ENCODE data around the gene GALNT9. TPM values are rescaled to one million over a fixed set of nuclear protein-coding genes. Genes with fewer than 3 reads are reported as not detected.
A peak's percentile ranks its signal among the peaks of the same experiment; 100 is the strongest.
"Not testable (repeated sequence)": the region's sequence is repeated elsewhere in the genome, so short reads cannot be mapped to it uniquely, and the experiment has no call there.

Gene GALNT9
- total and polyA plus RNA-seq, 2 donors (not counting 1 experiment from before 2014, with no cell fraction given): 0.71 to 2.4 TPM

- ChIA-PET CTCF (interaction anchor here (1.6 kb wide), 1 partner anchor 68 kb away, joined by 6 read pairs; no protein-coding TSS in a partner anchor), POLR2A (interaction anchor here (0.8 kb wide), 1 partner anchor 33 kb away, joined by 3 read pairs; no protein-coding TSS in a partner anchor)
- H3K27ac Mint-ChIP-seq: peak overlapping the region; percentile 67
- H3K27me3 Mint-ChIP-seq: peaks cover 12% of the 10 kb centered on the region
- peak; percentile 86 for ATAC-seq (ENCODE audit: low read depth)
- Histone ChIP-seq H3K4me2 (replicated peaks; ENCODE audit: low read depth, low read length, poor library complexity, severe bottlenecking) (peak overlapping the region; percentile 69), H3K4me3 (ENCODE audit: control extremely low read depth in 1 of 5, extremely low read depth in 1 of 5, insufficient read depth in 1 of 5, low read depth in 2 of 5, low read length in 4 of 5) (peak overlapping the region in 2 of 5 experiments; percentile 9 to 20), H3K27ac (ENCODE audit: low read length in 2 of 2) (peak overlapping the region; percentile 24 to 33), H3K4me1 (ENCODE audit: control insufficient read depth in 2 of 2, insufficient read depth in 2 of 2, low read length in 2 of 2) (peaks cover 13 to 29% of the 10 kb centered on the region in 2 donors), H2AFZ (ENCODE audit: insufficient read depth, low read depth, low read length, poor library complexity, severe bottlenecking) (peak overlapping the region; percentile 33), H3K9ac (ENCODE audit: low read length) (no peak overlapping the region), H4K20me1 (ENCODE audit: control insufficient read depth, insufficient read depth, low read length, poor library complexity, severe bottlenecking) (no peaks in the 10 kb centered on the region), H3K79me2 (ENCODE audit: control insufficient read depth, insufficient read depth, low read length) (no peaks in the 10 kb centered on the region), H3K36me3 (replicated peaks in 1 of 2; ENCODE audit: control extremely low read depth in 1 of 2, control insufficient read depth in 1 of 2, extremely low read depth in 1 of 2, insufficient read depth in 2 of 2, low read length in 1 of 2) (no peaks in the 10 kb centered on the region), H3K9me3 (ENCODE audit: control extremely low read depth in 1 of 3, control insufficient read depth in 2 of 3, insufficient read depth in 1 of 3, low read length in 2 of 3) (peaks cover 0 to 25% (median 1%) of the 10 kb centered on the region in 3 donors), H3K27me3 (replicated peaks in 1 of 4; ENCODE audit: control extremely low read depth in 1 of 4, control insufficient read depth in 3 of 4, insufficient read depth in 4 of 4, low read length in 3 of 4) (peaks cover 0 to 29% (median 2%) of the 10 kb centered on the region in 4 experiments)
- H3K4me3 Mint-ChIP-seq: peak overlapping the region; percentile 52
- H3K9me3 Mint-ChIP-seq (ENCODE audit: insufficient read depth): no peaks in the 10 kb centered on the region
- TF ChIP-seq, protein P1, sequence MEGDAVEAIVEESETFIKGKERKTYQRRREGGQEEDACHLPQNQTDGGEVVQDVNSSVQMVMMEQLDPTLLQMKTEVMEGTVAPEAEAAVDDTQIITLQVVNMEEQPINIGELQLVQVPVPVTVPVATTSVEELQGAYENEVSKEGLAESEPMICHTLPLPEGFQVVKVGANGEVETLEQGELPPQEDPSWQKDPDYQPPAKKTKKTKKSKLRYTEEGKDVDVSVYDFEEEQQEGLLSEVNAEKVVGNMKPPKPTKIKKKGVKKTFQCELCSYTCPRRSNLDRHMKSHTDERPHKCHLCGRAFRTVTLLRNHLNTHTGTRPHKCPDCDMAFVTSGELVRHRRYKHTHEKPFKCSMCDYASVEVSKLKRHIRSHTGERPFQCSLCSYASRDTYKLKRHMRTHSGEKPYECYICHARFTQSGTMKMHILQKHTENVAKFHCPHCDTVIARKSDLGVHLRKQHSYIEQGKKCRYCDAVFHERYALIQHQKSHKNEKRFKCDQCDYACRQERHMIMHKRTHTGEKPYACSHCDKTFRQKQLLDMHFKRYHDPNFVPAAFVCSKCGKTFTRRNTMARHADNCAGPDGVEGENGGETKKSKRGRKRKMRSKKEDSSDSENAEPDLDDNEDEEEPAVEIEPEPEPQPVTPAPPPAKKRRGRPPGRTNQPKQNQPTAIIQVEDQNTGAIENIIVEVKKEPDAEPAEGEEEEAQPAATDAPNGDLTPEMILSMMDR (IDR thresholded peaks at IDR 0.05): no peak
- intact Hi-C loops (cut with micrococcal nuclease): no loop called here
- WGBS (ENCODE audit: insufficient coverage): 16% methylated on average over 22 of the region's 24 CpGs
- H3K4me1 Mint-ChIP-seq: peaks cover 12% of the 10 kb centered on the region
- DNase-seq: peak; percentile 84
Measured at GRCh38 chr12:132222096-132222807, 107.1 kb downstream of the GALNT9 start.

DNA sequence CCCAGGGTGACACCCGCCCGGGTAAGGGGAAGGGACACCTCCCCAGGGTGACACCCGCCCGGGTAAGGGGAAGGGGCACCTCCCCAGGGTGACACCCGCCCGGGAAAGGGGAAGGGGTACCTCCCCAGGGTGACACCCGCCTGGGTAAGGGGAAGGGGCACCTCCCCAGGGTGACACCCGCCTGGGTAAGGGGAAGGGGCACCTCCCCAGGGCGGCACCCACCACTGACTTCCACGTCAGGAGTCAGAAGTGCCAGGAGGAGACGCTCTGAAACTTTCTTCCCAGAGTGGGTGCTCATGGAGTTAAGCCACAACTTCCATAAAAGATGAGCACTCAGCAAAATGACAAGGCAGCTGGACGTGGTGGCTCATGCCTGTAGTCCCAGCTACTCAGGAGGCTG lies 109.6 kb downstream of the GALNT9 start:
- H3K27ac Mint-ChIP-seq; H3K36me3 ChIP-seq (replicated peaks in 1 of 2; ENCODE audit: control extremely low read depth in 1 of 2, control insufficient read depth in 1 of 2, extremely low read depth in 1 of 2, insufficient read depth in 2 of 2, low read length in 1 of 2); H3K4me3 Mint-ChIP-seq; H3K9ac ChIP-seq (ENCODE audit: low read length); H3K79me2 ChIP-seq (ENCODE audit: control insufficient read depth, insufficient read depth, low read length); H2AFZ ChIP-seq (ENCODE audit: insufficient read depth, low read depth, low read length, poor library complexity, severe bottlenecking); H3K9me3 Mint-ChIP-seq (ENCODE audit: insufficient read depth); intact Hi-C loops (cut with micrococcal nuclease); H3K27ac ChIP-seq (ENCODE audit: low read length in 2 of 2); H4K20me1 ChIP-seq (ENCODE audit: control insufficient read depth, insufficient read depth, low read length, poor library complexity, severe bottlenecking); DNase-seq; ATAC-seq (ENCODE audit: low read depth); H3K4me3 ChIP-seq (ENCODE audit: control extremely low read depth in 1 of 5, extremely low read depth in 1 of 5, insufficient read depth in 1 of 5, low read depth in 2 of 5, low read length in 4 of 5); POLR2A ChIA-PET; H3K4me2 ChIP-seq (replicated peaks; ENCODE audit: low read depth, low read length, poor library complexity, severe bottlenecking): not testable (repeated sequence)
- WGBS (ENCODE audit: insufficient coverage): 56% methylated on average over 3 of the region's 12 CpGs
- H3K9me3 ChIP-seq (ENCODE audit: control extremely low read depth in 1 of 3, control insufficient read depth in 2 of 3, insufficient read depth in 1 of 3, low read length in 2 of 3): peaks cover 0 to 25% (median 1%) of the 10 kb centered on the region in 3 donors
- H3K4me1 ChIP-seq (ENCODE audit: control insufficient read depth in 2 of 2, insufficient read depth in 2 of 2, low read length in 2 of 2): peaks cover 13 to 29% of the 10 kb centered on the region in 2 donors
- H3K27me3 ChIP-seq (replicated peaks in 1 of 4; ENCODE audit: control extremely low read depth in 1 of 4, control insufficient read depth in 3 of 4, insufficient read depth in 4 of 4, low read length in 3 of 4): peaks cover 0 to 23% (median 2%) of the 10 kb centered on the region in 4 experiments
- CTCF ChIA-PET: interaction anchor here (0.6 to 1.1 kb wide), 3 partner anchors 58 to 253 kb away, joined by 3 to 19 read pairs (median 4); no protein-coding TSS in a partner anchor
- peaks cover 12% of the 10 kb centered on the region for H3K27me3 Mint-ChIP-seq
- H3K4me1 Mint-ChIP-seq: peaks cover 12% of the 10 kb centered on the region

All from B cell (primary cell).